ENCODE measurements around the gene HMMR.
"Not testable (repeated sequence)": the region's sequence is repeated elsewhere in the genome, so short reads cannot be mapped to it uniquely, and the experiment has no call there.

Gene HMMR, protein sequence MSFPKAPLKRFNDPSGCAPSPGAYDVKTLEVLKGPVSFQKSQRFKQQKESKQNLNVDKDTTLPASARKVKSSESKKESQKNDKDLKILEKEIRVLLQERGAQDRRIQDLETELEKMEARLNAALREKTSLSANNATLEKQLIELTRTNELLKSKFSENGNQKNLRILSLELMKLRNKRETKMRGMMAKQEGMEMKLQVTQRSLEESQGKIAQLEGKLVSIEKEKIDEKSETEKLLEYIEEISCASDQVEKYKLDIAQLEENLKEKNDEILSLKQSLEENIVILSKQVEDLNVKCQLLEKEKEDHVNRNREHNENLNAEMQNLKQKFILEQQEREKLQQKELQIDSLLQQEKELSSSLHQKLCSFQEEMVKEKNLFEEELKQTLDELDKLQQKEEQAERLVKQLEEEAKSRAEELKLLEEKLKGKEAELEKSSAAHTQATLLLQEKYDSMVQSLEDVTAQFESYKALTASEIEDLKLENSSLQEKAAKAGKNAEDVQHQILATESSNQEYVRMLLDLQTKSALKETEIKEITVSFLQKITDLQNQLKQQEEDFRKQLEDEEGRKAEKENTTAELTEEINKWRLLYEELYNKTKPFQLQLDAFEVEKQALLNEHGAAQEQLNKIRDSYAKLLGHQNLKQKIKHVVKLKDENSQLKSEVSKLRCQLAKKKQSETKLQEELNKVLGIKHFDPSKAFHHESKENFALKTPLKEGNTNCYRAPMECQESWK

GRCh38 chr5:163460562-163461171 lies at the start of gene HMMR:
HMMR (plus strand) TSS chr5:163460632; CDS start chr5:163460693, 61 bp downstream.
- H3K4me3 ChIP-seq (ENCODE audit: low read depth, low read length), result peak within 1 kb of the TSS; percentile 76
- DNase-seq (ENCODE audit: low read depth), result no peak

GRCh38 chr5:163415673-163416072 lies 44.8 kb upstream of the HMMR start:
- not testable (repeated sequence) for DNase-seq (ENCODE audit: low read depth); H3K4me3 ChIP-seq (ENCODE audit: low read depth, low read length)

- no peak overlapping the region for H3K4me3 ChIP-seq (ENCODE audit: low read depth, low read length)
- no peak for DNase-seq (ENCODE audit: low read depth)
Measured at GRCh38 chr5:163424836-163425235, 35.6 kb upstream of the HMMR start.

GRCh38 chr5:163426128-163426527 lies 34.3 kb upstream of the HMMR start:
- not testable (repeated sequence) for DNase-seq (ENCODE audit: low read depth); H3K4me3 ChIP-seq (ENCODE audit: low read depth, low read length)

GRCh38 chr5:163432544-163432943 lies 27.9 kb upstream of the HMMR start:
- no peak overlapping the region for H3K4me3 ChIP-seq (ENCODE audit: low read depth, low read length)
- DNase-seq (ENCODE audit: low read depth), result no peak

DNA sequence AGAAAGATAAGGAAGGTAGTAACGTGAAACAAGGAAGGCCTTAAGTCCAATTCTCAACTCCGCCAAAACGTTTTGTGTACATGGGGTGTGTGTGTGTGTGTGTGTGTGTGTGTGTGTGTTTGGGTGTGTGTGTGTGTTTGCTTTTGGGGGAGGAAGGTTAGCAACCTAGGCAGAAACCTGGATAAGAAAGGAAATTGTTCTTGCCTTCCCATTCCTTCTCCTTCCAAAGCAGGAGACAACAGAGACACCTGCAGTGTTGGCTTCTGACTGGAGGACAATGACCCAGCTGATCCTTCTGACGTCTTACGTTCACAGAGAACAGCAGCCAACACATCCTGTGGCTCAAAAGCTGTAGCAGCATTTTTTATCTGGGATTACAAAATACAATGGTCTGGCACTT lies 27.2 kb upstream of the HMMR start:
- no peak overlapping the region for H3K4me3 ChIP-seq (ENCODE audit: low read depth, low read length)
- DNase-seq (ENCODE audit: low read depth), result no peak

- DNase-seq (ENCODE audit: low read depth), result no peak
- H3K4me3 ChIP-seq (ENCODE audit: low read depth, low read length), result no peak overlapping the region
Measured at GRCh38 chr5:163434401-163434866, 26.0 kb upstream of the HMMR start.

DNA sequence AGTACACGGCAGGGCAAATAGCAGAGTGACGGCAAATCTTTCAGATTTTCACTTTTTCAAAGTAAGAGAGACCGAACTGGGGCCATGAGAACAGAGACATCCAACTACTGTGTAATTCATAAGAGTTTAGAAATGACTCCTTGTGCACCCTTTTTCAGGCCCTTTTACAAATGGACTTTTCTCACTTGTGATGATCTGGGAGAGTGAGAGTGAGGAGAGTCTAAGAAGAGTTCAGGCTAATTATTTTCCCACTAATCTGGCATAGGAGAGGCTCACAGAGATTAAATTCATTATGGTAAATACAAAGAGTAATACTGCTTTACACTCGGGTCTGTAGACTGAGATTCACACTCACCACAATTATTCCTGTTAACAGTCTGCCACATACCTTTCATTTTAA lies 23.9 kb upstream of the HMMR start:
- DNase-seq (ENCODE audit: low read depth), result no peak
- H3K4me3 ChIP-seq (ENCODE audit: low read depth, low read length), result no peak overlapping the region

DNA sequence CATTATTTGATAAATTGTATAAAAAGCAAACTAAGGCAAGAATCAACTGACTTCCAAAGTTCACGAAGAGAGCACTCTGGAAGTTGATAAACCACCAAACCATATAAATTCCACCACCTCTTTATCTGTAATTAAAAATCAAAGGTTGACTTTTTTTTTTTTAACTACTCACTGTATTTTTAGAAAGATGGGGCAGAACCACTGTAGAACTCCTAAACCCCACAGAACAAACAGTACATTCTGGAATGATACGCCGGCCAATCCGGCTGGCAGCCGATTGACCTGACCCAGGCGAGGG lies 23.5 kb upstream of the HMMR start:
- DNase-seq (ENCODE audit: low read depth), result no peak

GRCh38 chr5:163437309-163438182 lies 22.9 kb upstream of the HMMR start, which contains the start of gene CCNG1:
CCNG1 (plus strand) TSS chr5:163437595; CDS start chr5:163439257, 1,662 bp downstream.
- H3K4me3 ChIP-seq (ENCODE audit: low read depth, low read length), result peak within 1 kb of the TSS; percentile 98

More for the DNA sequence above, 23.5 kb upstream of the HMMR start:
- peak overlapping the region; percentile 98 for H3K4me3 ChIP-seq (ENCODE audit: low read depth, low read length)

GRCh38 chr5:163439092-163439425 lies 21.4 kb upstream of the HMMR start:
- DNase-seq (ENCODE audit: low read depth), result no peak
- H3K4me3 ChIP-seq (ENCODE audit: low read depth, low read length), result peak overlapping the region; percentile 98

More at GRCh38 chr5:163437309-163438182, 22.9 kb upstream of the HMMR start, which contains the start of gene CCNG1:
- peak; percentile 88 for DNase-seq (ENCODE audit: low read depth)

DNA sequence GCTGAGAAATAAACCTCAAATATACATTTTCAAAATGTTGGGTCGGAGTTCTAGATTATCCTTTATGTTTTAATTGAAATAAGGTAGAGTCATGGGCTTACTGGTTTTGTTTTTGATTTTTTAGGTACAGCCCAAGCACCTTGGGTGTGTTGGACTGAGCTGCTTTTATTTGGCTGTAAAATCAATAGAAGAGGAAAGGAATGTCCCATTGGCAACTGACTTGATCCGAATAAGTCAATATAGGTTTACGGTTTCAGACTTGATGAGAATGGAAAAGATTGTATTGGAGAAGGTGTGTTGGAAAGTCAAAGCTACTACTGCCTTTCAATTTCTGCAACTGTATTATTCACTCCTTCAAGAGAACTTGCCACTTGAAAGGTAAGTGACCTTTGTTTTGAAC lies 19.5 kb upstream of the HMMR start:
- DNase-seq (ENCODE audit: low read depth), result no peak
- H3K4me3 ChIP-seq (ENCODE audit: low read depth, low read length), result no peak overlapping the region

GRCh38 chr5:163444526-163444925 lies 15.9 kb upstream of the HMMR start:
- DNase-seq (ENCODE audit: low read depth), result no peak
- no peak overlapping the region for H3K4me3 ChIP-seq (ENCODE audit: low read depth, low read length)

DNA sequence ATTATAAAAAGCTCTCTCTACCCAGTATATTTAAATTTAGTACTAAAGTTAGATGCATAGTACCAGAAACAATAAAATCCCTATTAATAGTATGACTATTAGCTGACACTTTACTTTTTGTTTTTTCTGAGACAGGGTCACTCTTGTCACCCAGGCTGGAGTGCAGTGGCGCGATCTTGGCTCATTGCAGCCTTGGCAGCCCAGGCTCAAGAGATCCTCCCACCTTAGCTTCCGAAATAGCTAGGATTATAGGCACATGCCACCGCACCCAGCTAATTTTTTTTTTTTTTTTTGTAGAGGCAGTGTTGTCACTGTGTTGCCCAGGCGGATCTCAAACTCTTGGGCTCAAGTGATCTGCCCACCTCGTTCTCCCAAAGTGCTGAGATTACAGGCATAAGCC lies 15.1 kb upstream of the HMMR start:
- no peak overlapping the region for H3K4me3 ChIP-seq (ENCODE audit: low read depth, low read length)
- no peak for DNase-seq (ENCODE audit: low read depth)

GRCh38 chr5:163447191-163447590 lies 13.2 kb upstream of the HMMR start:
- DNase-seq (ENCODE audit: low read depth), result no peak
- no peak overlapping the region for H3K4me3 ChIP-seq (ENCODE audit: low read depth, low read length)

DNA sequence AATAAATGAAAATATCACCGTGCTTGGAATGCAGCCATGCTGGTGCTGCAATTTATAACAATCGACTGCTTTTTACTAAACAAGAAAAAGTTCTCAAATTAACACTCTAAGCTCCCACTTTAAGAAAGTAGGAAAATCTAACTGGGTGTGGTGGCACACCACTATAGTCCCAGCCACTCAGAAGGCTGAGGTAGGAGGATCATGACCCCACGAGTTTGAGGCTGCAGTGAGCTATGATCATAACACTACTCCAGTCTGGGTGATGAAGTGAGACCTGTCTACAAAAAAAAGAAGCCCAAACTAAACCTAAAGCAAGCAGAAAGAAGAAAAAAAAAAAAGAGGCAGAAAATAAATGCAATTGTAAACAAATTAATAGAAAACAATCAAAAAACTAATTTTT lies 12.6 kb upstream of the HMMR start:
- no peak for DNase-seq (ENCODE audit: low read depth)

DNA sequence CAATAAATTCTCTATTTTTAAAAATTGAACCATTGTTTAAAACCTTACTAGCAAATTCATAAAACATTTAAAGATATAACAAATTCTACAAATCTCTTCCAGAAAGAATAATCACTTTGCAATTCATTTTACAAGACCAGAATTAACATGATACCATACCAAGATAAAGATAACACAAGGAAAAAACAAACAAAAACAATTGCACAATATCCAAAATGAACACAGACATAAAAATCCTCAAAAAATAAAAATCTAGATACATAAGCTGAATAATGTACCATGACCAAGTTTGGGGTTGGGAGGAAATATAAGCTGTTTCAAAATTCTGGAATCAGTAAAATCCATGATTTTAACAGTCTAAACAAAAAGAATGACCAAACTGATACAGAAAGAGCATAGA lies 11.9 kb upstream of the HMMR start:
- no peak overlapping the region for H3K4me3 ChIP-seq (ENCODE audit: low read depth, low read length)
- DNase-seq (ENCODE audit: low read depth), result no peak

More for the DNA sequence above, 12.6 kb upstream of the HMMR start:
- no peak overlapping the region for H3K4me3 ChIP-seq (ENCODE audit: low read depth, low read length)

- no peak overlapping the region for H3K4me3 ChIP-seq (ENCODE audit: low read depth, low read length)
- DNase-seq (ENCODE audit: low read depth), result no peak
Measured at GRCh38 chr5:163451489-163451888, 8.9 kb upstream of the HMMR start.

DNA sequence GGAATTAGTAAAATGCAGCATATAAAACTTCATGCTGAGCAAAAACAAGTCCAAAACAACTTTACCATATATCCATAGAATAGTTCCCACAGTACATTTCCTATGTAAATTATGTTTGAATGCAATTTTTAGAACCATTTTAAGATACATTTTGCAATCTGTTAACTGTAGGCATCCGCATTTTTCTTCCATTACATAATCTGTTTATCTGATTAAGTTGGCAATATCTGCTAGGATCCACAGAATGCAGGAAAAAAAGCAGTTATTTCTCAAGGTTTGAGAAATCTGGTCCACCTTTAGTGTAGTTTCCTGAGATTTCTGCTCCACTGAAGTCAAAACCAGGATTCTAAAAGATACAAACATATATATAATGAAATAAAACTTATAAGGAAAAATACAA lies 6.7 kb upstream of the HMMR start:
- no peak overlapping the region for H3K4me3 ChIP-seq (ENCODE audit: low read depth, low read length)
- DNase-seq (ENCODE audit: low read depth), result no peak
